HG03565 (cell line): Measurements from ENCODE around the gene PSME2.
A peak's percentile ranks its signal among the peaks of the same experiment; 100 is the strongest.

Source experiments
- ATAC-seq: cut with Tn5 transposase; IDR thresholded peaks from one replicate; pipeline ENCODE4 v1.9.1; 2021; ENCODE audit warnings: mild to moderate bottlenecking, moderate library complexity; ENCODE audit not compliant: unreplicated experiment

Gene PSME2

DNA sequence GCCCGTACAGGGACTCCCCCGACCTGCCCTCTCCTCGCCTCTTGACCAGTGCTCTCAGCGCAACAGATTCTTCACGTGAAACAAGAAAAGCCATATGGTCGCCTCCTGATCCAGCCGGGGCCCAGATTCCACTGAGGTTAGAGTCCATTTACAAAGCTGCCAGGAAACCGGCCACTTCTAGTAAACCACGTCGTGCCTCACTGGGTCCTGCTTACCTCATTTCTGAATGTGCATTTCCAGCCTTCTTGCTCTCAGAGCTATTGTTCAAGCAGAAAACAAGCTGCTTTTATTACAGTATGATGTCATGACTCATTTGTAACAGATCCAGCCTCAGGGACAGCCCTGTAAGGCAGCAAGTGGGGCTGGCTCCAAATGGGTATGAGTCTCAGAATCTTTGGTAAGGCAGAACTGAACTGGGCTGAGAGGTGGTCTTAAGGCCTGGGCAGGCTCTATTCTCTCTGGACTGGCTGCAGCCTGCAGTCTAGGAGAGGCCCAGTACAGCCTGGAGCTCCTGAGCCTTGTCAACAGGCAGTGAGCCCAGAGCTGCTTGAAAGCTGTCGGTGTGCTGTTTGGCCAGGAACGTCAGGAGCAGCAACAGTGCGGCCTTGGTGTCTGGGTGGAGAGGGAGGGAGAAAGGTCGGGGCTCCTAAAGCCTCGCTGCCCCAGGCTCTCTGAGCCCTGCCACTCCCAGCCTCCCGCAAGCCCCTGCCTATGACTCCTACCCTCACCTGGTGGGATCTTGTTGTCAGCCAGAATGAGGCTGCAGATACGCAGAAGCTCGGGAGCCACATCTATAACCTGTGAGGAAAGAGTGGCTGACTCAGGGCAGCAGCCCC lies 33.8 kb upstream of the PSME2 start:
- ATAC-seq, result no peak

DNA sequence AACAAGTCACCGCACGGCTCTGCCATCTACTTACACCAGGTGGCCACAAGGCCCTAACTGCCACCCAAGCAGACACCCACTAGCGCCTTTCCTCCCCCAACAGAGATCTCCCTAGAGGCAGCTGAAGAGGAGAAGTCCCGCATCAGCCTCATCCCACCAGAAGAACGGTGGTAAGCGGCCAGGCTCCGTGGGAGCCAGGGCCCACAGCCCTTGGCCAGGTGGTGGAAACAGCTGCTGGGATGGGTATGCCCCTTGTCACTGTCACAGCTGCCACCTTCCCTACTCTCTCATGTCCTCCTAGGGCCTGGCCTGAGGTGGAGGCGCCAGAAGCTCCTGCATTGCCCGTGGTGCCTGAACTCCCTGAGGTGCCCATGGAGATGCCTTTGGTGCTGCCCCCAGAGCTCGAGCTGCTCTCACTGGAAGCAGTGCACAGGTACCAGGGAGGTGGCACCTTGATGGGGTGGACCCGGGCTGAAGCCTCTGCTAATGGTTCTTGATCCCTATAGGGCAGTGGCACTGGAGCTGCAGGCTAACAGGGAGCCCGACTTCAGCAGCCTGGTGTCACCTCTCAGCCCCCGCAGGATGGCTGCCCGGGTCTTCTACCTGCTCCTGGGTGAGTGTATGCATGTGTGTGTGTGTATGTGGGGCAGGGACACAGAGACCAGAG lies 33.0 kb upstream of the PSME2 start:
- ATAC-seq, result no peak

DNA sequence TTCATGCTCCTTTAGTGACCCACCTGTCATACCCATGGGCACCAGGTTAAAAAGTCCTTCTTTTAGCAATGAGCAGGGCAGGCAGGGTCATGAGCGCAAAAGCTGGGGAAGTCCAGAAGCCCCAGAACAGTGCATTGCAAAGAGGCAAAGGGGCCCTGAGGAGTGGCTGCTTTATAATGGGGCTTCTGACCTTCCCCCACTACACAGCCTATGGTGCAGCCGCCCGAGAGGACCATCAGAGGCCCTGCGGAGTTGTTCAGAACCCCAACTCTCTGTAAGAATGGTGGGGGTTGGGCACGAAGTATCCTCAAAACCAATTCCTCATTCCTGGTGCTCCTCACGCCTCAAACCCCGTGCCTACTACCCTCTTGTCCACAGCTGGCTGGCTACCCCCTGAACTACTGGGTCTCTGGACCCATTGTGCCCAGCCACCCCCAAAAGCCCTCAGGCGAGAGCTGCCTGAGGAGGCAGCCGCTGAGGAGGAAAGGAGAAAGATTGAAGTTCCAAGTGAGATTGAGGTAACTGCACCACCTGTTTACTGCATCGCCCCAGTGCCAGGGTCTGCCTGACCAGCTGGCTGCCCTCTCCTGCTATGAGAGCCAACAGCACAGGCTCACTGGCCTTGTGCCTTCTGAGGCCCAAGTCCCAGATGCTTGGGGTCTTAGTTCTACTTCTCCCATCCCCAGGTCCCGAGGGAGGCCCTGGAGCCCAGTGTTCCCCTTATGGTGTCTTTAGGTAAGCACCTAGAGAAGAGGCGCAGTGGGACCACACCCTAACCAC lies 32.2 kb upstream of the PSME2 start:
- no peak for ATAC-seq

DNA sequence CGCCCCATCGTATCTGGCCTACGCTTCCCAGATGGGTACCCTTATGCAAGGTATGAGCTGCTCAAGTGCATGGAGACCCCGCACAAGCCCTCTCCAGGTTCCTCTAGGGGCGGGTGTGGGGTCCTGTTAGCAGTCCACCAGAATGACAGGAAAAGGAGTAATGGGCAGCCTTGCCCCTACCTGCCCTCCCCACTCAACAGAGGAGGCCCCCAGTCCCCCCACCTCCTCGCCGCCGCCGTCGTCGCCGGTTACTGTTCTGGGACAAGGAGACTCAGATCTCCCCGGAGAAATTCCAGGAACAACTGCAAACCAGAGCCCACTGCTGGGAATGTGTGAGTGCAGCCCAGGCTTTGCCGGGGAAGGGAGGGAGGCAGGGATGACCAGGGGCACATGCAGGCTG lies 31.5 kb upstream of the PSME2 start:
- no peak for ATAC-seq

DNA sequence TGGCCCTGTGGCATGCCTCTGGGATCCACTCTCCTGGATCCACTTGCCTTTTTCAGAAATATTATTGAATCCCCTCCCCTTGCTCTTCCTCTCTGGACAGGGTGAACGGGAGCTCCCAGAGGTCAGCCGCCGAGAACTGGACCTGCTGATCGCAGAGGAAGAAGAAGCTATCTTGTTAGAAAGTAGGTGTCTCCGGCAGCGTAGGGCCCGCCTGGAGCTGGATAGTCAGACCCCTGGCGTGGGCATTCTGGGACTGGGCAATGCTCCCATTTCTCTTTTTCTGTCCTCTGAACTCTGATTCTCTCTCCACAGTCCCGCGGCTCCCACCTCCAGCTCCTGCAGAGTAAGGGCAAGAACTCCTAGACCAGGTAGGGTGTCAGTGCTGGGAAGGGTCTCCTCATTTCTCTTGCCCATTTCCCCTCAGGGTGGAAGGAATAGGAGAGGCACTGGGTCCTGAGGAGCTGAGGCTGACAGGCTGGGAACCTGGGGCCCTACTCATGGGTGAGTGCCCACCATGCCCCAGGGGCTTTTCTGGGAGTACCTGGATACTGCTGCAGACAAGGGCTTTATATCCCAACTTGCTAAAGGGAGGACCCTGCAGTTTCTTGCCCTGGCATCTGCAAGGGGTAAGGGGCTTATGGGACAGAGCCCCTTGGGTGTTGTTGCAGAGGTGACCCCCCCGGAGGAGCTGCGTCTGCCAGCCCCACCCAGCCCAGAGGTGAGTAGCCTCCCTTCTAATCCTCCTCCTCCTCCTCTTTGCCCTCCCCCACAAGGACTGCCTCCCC lies 30.8 kb upstream of the PSME2 start:
- ATAC-seq, result no peak

DNA sequence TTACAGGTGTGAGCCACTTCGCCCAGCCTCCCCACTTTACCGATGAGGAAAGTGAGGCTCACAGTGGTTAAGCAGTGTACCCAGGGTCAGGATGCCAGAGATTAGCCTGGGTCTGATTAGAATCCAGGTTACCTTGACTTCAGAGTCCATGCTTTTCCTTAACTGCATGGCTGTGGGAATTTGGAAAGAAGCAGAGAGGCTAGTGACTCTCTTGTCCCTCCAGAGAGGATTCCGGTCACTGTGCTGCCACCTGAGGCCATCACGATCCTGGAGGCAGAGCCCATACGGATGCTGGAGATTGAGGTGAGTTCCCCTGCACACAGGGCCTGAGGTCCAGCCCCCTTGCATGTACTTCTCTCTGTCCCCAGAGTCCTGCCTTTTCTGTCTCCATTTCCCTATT lies 30.2 kb upstream of the PSME2 start:
- no peak for ATAC-seq

DNA sequence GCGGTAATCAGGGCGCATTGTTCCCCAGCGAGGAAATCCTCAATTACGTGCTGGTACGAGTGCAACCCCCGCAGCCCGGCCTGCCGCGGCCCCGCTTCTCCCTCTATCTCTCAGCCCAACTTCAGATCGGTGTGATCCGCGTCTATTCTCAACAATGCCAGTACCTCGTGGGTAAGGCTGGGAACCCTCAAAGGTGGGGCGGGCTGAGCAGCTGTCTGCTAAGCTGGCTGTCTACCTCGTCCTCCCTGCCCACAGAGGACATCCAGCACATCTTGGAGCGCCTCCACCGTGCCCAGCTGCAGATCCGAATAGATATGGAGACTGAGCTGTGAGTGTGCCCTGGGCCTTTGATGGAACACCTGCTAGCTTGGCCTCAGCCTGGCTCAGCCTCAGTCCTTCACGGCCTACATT lies 26.5 kb upstream of the PSME2 start:
- no peak for ATAC-seq

DNA sequence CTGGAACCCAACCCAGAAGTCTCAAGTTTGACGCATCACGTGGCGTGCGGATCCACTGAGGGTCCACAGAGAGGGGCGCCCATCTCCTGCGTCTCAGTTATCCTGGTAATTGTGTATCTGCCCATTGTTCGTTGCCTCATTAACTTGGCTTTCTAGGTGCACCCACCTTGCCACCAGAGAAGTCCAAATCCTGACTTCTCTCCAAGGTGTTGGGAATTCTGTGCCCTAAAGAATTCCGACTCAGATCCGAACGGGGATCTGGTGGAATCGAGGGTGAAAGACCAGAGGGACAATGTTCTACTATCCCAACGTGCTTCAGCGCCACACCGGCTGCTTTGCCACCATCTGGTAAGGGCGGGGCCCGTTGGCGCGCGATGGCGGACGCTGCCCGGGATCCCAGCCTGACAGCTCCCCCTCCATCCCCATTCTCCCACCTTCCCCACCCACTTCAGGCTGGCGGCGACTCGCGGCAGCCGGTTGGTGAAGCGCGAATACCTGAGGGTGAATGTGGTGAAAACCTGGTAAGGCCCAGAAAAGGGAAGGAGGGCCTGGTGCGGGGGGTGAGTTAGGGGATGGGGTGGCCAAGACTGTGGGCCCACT lies 26.0 kb upstream of the PSME2 start:
- no peak for ATAC-seq

DNA sequence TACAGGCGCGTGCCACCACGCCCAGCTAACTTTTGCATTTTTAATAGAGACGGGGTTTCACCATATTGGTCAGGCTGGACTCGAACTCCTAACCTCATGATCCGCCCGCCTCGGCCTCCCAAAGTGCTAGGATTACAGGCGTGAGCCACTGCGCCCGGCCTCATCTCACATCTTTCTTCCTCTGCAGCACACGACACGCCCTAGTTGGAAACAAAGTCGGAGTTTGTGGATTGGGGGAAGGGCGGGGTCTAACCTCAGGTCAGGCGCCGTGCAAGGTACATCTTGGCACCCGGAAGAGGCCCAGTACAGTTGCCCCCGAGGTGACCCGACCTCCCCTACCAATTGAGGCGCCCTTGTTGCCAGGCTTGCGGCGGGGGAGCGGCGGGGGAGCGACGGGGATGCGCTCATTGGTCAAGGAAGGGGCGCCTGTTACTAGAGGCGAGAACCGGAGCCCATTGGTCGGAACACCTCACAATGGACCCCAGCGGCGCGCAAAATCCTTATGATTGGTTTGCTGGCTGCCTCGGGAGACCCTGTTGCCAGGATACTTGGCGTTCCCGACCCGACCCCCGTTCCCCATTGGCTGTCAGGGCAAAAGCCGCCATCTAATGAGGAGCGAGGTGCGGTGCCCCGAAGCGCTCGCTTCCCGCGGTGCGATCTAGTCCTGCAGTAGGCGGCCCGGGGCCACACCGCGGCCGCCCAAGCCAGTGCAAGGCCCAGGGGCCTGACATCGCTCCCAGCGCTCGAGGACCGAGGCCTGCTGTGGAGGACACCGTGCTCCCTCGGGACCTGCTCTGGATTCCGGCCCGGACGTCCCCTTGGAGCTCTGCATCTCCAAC lies 25.2 kb upstream of the PSME2 start, which contains the start of gene REC8:
TSS of gene REC8 (plus strand) at position 659 of the 839 bp plus-strand sequence. CDS start 473 bp downstream, outside the sequence.
- ATAC-seq, result peak; percentile 67

DNA sequence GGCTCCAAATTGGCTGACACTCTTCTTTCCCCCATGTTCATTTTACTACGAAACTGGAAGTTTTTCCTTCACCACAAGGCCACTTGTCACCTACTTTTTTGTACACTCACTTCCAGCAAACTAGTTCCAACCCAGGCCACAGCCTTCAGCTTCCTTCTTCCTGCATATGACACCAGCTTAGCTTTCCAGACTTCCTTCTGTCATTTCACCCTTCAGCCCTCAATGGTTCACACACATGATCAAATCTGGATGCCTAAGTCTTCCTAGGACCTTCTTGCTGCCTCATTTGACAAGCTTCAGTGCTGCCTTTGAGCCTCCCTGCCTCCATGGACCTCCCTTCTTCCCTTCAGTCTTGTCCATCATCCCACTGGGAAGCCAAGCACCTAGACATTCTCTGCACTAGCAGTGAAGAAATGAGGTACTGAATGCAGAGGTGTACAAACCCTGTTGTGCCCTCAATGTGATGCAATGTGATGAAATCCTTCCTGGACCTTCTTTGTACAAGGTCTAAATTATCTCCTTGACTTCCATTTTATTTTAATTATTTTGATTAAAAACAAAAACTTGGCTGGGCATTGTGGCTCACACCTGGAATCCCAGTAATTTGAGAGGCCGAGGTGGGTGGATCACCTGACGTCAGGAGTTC lies 21.2 kb upstream of the PSME2 start:
- ATAC-seq, result no peak

DNA sequence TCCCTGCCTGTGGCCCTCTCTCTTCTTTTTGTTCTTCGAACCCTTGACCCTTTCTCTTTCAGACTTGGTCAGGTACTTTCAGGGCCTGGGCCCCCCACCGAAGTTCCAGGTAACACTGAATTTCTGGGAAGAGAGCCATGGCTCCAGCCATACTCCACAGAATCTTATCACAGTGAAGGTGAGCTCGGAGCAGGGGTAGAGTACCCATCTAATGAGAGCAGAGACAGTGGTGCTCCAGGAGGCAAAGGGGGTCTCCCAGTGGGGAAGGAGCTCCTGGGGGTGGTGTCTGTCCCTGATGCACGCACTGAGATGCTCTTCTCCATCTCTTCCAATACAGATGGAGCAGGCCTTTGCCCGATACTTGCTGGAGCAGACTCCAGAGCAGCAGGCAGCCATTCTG lies 19.4 kb upstream of the PSME2 start:
- no peak for ATAC-seq

DNA sequence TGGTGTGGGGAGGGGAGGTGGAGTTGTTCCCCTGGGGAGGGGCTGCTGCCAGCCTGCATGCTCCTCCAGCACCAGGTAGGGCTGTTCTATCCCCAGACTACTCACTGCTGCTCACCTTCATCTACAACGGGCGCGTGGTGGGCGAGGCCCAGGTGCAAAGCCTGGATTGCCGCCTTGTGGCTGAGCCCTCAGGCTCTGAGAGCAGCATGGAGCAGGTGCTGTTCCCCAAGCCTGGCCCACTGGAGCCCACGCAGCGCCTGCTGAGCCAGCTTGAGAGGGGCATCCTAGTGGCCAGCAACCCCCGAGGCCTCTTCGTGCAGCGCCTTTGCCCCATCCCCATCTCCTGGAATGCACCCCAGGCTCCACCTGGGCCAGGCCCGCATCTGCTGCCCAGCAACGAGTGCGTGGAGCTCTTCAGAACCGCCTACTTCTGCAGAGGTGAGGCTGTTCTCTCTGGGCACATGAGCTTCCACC lies 18.1 kb upstream of the PSME2 start:
- no peak for ATAC-seq

DNA sequence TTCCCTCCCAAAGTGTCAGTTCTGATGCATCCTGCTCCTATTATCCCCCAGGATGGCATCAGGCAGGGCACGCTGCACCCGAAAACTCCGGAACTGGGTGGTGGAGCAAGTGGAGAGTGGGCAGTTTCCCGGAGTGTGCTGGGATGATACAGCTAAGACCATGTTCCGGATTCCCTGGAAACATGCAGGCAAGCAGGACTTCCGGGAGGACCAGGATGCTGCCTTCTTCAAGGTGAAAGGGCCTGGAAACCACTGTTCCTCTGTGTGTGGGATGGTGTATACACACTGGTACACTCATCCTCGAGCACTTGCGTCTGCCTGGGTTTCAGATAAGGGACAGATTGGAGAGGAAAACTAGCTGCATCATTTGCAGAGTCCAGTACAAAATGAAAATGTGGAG lies 15.7 kb upstream of the PSME2 start:
- no peak for ATAC-seq

DNA sequence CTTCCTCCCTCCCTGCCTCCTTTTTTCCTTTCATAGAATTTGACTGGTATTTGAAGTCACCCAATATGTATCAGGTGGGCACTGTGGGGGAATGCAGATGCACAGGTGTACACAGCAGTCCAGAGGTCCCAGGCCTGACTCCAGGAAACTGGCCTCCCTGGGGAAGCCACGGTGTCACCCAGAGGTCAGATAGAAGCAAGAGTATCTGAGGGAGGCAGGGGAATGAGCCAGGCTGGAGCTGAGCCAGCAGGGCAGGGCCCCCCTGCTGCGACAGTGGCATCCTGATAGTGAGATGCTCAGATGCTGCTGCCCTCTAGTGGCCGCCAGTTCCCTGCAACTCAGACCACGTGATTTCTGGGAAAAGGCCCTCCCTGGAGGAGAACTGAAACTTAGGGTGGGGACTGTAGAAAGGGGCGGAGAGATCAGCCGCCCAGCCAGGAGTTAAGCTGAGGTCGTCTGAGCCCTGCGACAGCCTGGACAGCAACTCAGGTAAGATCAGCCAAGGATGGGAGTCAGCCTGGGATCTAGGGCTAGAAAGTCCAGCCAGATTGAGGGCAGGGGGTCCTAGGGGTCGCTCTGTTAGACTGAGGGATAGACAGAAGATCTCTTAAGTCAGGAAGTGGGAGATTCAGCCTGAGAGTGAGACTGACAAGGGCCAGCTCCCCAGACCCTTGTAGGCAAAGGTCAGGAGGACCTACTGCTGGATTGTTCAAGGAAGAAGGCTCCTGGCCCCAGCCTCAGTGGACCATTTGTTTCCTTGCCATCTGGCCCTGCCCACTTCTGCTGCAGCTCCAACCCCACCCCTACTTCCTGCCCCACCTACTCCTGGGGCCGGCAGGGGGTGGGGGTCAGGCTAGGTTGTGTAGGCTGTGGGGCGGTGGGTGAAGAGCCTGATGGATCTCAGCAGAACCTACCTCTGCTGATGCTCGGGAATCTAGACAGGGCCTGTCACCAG lies 14.7 kb upstream of the PSME2 start, which contains the start of gene IRF9:
TSS of gene IRF9 (plus strand) at position 416 of the 955 bp plus-strand sequence. CDS start 880 bp downstream, outside the sequence.
- ATAC-seq, result peak; percentile 77

DNA sequence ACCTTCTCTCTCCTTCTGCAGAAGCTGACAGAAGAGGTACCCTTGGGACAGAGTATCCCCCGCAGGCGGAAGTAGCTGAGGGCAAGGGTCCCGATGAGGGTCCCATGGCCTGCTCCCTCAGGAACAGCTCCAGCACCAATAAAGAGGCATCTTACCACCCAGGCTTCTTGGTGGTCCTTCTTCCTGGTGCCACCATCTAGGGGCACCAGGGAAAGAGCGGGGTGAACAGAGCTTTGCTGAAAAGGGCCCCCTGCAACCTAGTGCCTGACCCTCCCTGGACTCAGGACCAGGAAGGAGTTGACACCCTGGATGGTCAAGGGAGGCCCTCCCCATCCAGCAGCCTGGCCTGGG lies 14.1 kb upstream of the PSME2 start:
- ATAC-seq, result no peak

DNA sequence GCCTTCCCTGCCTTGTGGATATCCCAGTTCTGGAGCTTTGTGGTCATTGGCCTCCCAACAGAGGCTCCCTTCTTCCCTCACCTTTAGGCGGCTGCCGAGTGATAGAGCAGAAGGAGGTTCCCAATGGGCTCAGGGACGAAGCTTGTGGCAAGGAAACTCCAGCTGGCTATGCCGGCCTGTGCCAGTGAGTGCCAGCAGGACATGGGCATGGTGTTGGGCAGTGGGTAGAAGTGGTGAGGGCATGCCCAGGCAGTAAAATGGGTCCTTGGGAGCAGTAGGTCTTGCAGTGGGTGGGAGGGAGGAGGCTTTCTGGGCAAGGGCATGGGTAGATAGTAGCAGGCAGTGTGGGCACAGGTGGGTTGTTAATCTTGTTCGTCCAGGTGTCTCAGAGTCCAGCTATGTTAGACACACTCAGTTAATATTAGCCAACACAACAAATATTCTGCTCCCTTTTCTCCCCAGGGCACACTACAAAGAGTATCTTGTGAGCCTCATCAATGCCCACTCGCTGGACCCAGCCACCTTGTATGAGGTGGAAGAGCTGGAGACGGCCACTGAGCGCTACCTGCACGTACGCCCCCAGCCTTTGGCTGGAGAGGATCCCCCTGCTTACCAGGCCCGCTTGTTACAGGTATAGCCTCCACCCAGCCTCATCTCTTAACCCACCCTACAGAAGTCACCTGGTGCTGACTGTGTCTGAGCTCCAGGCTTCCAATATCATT lies 13.5 kb upstream of the PSME2 start:
- no peak for ATAC-seq

DNA sequence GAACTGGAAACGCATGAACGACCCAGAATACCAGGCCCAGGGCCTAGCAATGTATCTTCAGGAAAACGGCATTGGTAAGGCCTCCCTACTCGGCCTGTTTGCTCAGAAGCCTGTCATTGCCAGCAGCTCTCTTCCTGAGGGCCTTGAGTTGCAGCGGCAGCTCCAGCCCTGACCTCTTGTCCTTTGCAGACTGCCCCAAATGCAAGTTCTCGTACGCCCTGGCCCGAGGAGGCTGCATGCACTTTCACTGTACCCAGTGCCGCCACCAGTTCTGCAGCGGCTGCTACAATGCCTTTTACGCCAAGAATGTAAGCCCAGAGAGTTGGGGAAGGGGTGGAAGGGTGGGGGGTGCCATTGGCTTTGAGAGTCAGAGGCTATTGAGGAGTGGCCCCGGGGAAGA lies 10.9 kb upstream of the PSME2 start:
- ATAC-seq, result no peak
